ENCODE measurements around the gene SLC6A11. TPM values are rescaled to one million over a fixed set of nuclear protein-coding genes. Genes with fewer than 3 reads are reported as not detected.

SLC6A11 gene
- total RNA-seq, 1 experiment from 2014 or later, result 1.5 TPM

DNA sequence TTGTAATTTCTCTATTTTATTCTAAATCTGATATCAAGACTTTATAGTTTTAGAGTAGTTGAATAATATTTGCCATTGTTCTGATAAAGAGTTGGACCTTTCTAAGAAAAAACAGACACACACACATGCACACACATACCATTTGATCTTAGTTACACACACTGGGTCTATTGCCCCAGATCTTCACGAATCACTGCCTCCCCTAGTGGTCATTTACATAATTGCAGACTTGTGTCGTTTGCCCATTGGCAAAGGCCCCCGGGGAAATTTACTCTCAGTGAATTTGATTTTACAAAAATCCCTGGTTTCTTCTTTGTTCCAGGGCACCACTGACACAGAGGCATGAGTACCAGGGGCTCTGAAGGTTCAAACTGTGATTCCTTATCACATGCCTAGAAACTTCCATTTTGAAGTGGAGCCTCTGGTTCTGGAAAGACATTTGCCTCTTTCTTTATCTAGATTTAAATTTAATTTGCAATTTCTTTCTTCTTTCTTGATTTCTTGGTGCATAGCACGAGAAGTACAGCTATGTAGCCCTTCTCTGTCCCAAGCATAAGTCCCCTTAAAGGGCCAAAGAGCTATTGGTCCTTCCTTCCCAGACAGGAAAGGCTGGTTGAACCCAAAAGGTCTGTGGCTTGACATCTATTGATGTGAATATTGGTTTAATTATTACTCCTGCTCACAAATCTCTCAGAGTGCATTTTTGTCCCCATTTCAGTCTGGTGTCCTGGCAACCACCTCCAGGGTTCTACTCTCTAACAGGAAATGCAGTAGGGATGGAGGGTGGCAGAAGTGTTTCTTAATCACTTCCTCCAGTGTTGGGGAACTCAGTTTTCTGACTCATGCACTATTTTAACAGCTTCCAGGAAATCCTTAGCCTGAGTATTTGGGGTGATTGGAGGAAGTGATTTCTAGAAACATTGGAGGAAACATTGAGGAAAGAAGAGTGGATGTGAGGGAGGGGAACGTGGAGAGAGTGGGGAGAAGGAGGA is 32.4 kb upstream of the SLC6A11 start:
- H3K27me3 Mint-ChIP-seq (ENCODE audit: low read depth), result peaks cover 36% of the 10 kb centered on the region
- H2AFZ ChIP-seq (ENCODE audit: low read length), result no peak overlapping the region

More for the DNA sequence above, 32.4 kb upstream of the SLC6A11 start:
- 100% methylated on average over 1 of the region's 5 CpGs for WGBS (ENCODE audit: extremely low coverage, insufficient read length, low lambda C conversion rate)
- Histone ChIP-seq H4K5ac (ENCODE audit: insufficient read length, low read depth, low read length) (no peak overlapping the region), H3K79me2 (ENCODE audit: insufficient read depth, low read length) (no peaks in the 10 kb centered on the region), H3K9me3 (ENCODE audit: control insufficient read depth, low read depth, low read length) (no peaks in the 10 kb centered on the region), H3K23me2 (ENCODE audit: insufficient read length, low read depth, low read length, poor library complexity, severe bottlenecking) (no peaks in the 10 kb centered on the region), H4K20me1 (ENCODE audit: control insufficient read depth, insufficient read depth, insufficient read length) (no peaks in the 10 kb centered on the region), H4K91ac (ENCODE audit: insufficient read length, low read depth, low read length) (no peak overlapping the region), H3K27me3 (ENCODE audit: insufficient read depth, low read length) (no peaks in the 10 kb centered on the region), H3K4me1 (ENCODE audit: insufficient read depth, low read length) (no peaks in the 10 kb centered on the region), H4K8ac (replicated peaks; ENCODE audit: insufficient read length, low read depth, low read length) (no peak overlapping the region), H2BK5ac (ENCODE audit: insufficient read length, low read length) (no peak overlapping the region), H2BK20ac (ENCODE audit: low read depth, low read length, poor library complexity, severe bottlenecking) (no peak overlapping the region), H2BK15ac (ENCODE audit: low read depth, low read length) (no peak overlapping the region), H3K56ac (ENCODE audit: insufficient read length, low read depth, low read length) (no peak overlapping the region), H3K4me2 (ENCODE audit: insufficient read depth, insufficient read length, low read length) (no peak overlapping the region), H3K14ac (ENCODE audit: insufficient read depth, low read length) (no peak overlapping the region), H2AK5ac (ENCODE audit: insufficient read length, low read length) (no peak overlapping the region), H3K4ac (ENCODE audit: low read depth, low read length) (no peak overlapping the region), H3K79me1 (ENCODE audit: insufficient read depth, low read depth, low read length, poor library complexity, severe bottlenecking) (no peaks in the 10 kb centered on the region), H2BK120ac (ENCODE audit: low read depth, low read length, poor library complexity, severe bottlenecking) (no peak overlapping the region), H3K27ac (ENCODE audit: insufficient read length, low read depth, low read length) (no peak overlapping the region), H2BK12ac (ENCODE audit: insufficient read length, low read depth, low read length) (no peak overlapping the region), H3T11ph (ENCODE audit: low read length) (no peak overlapping the region), H3K23ac (ENCODE audit: insufficient read length, low read depth, low read length) (no peak overlapping the region), H3K9ac (ENCODE audit: extremely low read depth, insufficient read length, low read length) (no peak overlapping the region), H3K18ac (ENCODE audit: insufficient read length, low read depth, low read length) (no peak overlapping the region)
- no peaks in the 10 kb centered on the region for H3K36me3 Mint-ChIP-seq (ENCODE audit: insufficient read depth in 1 of 3, low read depth in 3 of 3)
- no peaks in the 10 kb centered on the region; a peak in 1 of 5 replicates for H3K9me3 Mint-ChIP-seq
- DNase-seq, result no peak
- no peaks in the 10 kb centered on the region for H3K4me1 Mint-ChIP-seq
- H3K27ac Mint-ChIP-seq, result no peak overlapping the region
- TF ChIP-seq, protein P1, sequence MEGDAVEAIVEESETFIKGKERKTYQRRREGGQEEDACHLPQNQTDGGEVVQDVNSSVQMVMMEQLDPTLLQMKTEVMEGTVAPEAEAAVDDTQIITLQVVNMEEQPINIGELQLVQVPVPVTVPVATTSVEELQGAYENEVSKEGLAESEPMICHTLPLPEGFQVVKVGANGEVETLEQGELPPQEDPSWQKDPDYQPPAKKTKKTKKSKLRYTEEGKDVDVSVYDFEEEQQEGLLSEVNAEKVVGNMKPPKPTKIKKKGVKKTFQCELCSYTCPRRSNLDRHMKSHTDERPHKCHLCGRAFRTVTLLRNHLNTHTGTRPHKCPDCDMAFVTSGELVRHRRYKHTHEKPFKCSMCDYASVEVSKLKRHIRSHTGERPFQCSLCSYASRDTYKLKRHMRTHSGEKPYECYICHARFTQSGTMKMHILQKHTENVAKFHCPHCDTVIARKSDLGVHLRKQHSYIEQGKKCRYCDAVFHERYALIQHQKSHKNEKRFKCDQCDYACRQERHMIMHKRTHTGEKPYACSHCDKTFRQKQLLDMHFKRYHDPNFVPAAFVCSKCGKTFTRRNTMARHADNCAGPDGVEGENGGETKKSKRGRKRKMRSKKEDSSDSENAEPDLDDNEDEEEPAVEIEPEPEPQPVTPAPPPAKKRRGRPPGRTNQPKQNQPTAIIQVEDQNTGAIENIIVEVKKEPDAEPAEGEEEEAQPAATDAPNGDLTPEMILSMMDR (conservative IDR thresholded peaks at IDR 0.05), result peak; percentile 84
- no peak overlapping the region for H3K4me3 Mint-ChIP-seq
